ENCODE results near the gene ACAP2. TPM values are rescaled to one million over a fixed set of nuclear protein-coding genes. Genes with fewer than 3 reads are reported as not detected.

ACAP2 gene
- total and polyA plus RNA-seq, 2 donors, result 18.9 to 40.4 TPM

GRCh38 chr3:195240939-195241338, 201.9 kb downstream of the ACAP2 start:
- H3K4me3 ChIP-seq (ENCODE audit: low read length in 2 of 2), result no peak overlapping the region
- H3K27me3 ChIP-seq (ENCODE audit: control insufficient read depth in 2 of 2, insufficient read depth in 1 of 2, low read length in 1 of 2), result no peaks in the 10 kb centered on the region
- H3K4me1 ChIP-seq (ENCODE audit: control insufficient read depth in 2 of 2, insufficient read depth in 2 of 2, low read length in 2 of 2), result peaks cover 0 to 16% of the 10 kb centered on the region in 2 donors
- H3K27ac ChIP-seq (ENCODE audit: low read depth in 1 of 2, low read length in 1 of 2), result no peak overlapping the region
- H3K36me3 ChIP-seq (ENCODE audit: control insufficient read depth in 2 of 2, insufficient read depth in 2 of 2, low read length in 1 of 2), result peaks cover 0 to 11% of the 10 kb centered on the region in 2 donors
- 96% methylated on average over 6 of the region's 6 CpGs for WGBS
- H3K9me3 ChIP-seq (ENCODE audit: control insufficient read depth in 2 of 2, insufficient read depth in 1 of 2, low read length in 1 of 2), result peaks cover 1 to 13% of the 10 kb centered on the region in 2 donors
- no peak for DNase-seq (ENCODE audit: low read depth in 6 of 9, low spot score in 9 of 9)

DNA sequence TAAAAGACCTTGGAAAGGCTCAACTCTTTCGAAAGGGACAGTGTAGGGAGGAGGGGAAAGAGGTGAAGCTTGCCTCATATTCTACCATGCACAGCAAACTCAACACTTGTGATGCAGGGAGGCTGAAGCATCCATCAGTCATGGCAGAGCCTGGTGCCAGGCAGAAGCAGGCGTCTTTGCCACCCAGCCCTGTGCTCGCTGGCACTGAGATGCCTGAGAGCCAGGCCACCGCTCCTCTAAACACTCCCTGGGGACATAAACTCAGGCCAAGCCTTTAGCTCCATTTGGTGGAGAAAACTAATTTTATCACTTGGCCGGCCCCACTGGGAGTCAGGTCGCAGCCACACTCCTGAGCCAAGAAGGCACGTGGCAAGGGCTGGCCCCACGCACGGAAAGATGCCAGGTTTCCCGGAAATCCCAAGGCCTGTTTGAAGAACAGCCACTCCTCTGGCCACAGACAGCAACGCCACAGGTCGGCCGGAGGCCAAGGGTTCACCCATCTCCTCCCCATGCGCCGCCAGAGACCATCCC, 202.6 kb downstream of the ACAP2 start:
- Histone ChIP-seq H3K4me3 (ENCODE audit: low read length in 2 of 2) (no peak overlapping the region), H3K4me1 (ENCODE audit: control insufficient read depth in 2 of 2, insufficient read depth in 2 of 2, low read length in 2 of 2) (peaks cover 0 to 16% of the 10 kb centered on the region in 2 donors), H3K27me3 (ENCODE audit: control insufficient read depth in 2 of 2, insufficient read depth in 1 of 2, low read length in 1 of 2) (no peaks in the 10 kb centered on the region), H3K27ac (ENCODE audit: low read depth in 1 of 2, low read length in 1 of 2) (no peak overlapping the region), H3K36me3 (ENCODE audit: control insufficient read depth in 2 of 2, insufficient read depth in 2 of 2, low read length in 1 of 2) (peaks cover 0 to 11% of the 10 kb centered on the region in 2 donors), H3K9me3 (ENCODE audit: control insufficient read depth in 2 of 2, insufficient read depth in 1 of 2, low read length in 1 of 2) (peaks cover 1 to 13% of the 10 kb centered on the region in 2 donors)
- 97% methylated on average over 15 of the region's 15 CpGs for WGBS
- DNase-seq (ENCODE audit: low read depth in 6 of 9, low spot score in 9 of 9), result no peak

DNA sequence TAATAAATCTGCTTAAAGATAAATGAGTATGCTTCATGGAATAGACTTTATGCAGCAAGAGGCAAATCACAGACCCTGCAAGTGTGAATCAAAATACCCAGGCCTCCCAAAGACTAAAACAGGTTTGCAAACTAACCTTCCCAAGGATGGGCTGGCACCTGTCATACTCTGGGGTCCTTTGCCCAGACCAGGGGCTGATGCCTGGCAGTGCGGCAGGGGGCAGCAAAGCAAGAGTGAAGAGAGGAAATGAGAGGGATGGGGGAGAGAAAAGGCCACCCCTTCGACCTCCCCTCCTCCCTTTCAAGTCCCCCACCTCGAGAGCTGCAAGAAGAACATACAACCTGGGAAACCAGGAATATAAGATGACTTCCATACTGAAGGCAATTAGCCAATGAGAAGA, 203.7 kb downstream of the ACAP2 start:
- Histone ChIP-seq H3K27ac (ENCODE audit: low read depth in 1 of 2, low read length in 1 of 2) (no peak overlapping the region), H3K36me3 (ENCODE audit: control insufficient read depth in 2 of 2, insufficient read depth in 2 of 2, low read length in 1 of 2) (peaks cover 0 to 11% of the 10 kb centered on the region in 2 donors), H3K27me3 (ENCODE audit: control insufficient read depth in 2 of 2, insufficient read depth in 1 of 2, low read length in 1 of 2) (no peaks in the 10 kb centered on the region), H3K4me1 (ENCODE audit: control insufficient read depth in 2 of 2, insufficient read depth in 2 of 2, low read length in 2 of 2) (peaks cover 0 to 16% of the 10 kb centered on the region in 2 donors), H3K4me3 (ENCODE audit: low read length in 2 of 2) (no peak overlapping the region), H3K9me3 (ENCODE audit: control insufficient read depth in 2 of 2, insufficient read depth in 1 of 2, low read length in 1 of 2) (peaks cover 1 to 13% of the 10 kb centered on the region in 2 donors)
- 90% methylated on average over 3 of the region's 3 CpGs for WGBS
- no peak for DNase-seq (ENCODE audit: low read depth in 6 of 9, low spot score in 9 of 9)

- Histone ChIP-seq H3K27ac (ENCODE audit: low read depth in 1 of 2, low read length in 1 of 2) (no peak overlapping the region), H3K4me1 (ENCODE audit: control insufficient read depth in 2 of 2, insufficient read depth in 2 of 2, low read length in 2 of 2) (peaks cover 0 to 16% of the 10 kb centered on the region in 2 donors), H3K36me3 (ENCODE audit: control insufficient read depth in 2 of 2, insufficient read depth in 2 of 2, low read length in 1 of 2) (peaks cover 0 to 11% of the 10 kb centered on the region in 2 donors), H3K27me3 (ENCODE audit: control insufficient read depth in 2 of 2, insufficient read depth in 1 of 2, low read length in 1 of 2) (no peaks in the 10 kb centered on the region), H3K9me3 (ENCODE audit: control insufficient read depth in 2 of 2, insufficient read depth in 1 of 2, low read length in 1 of 2) (peaks cover 1 to 13% of the 10 kb centered on the region in 2 donors), H3K4me3 (ENCODE audit: low read length in 2 of 2) (no peak overlapping the region)
- no peak for DNase-seq (ENCODE audit: low read depth in 6 of 9, low spot score in 9 of 9)
- 75% methylated on average over 10 of the region's 10 CpGs for WGBS
Observed at GRCh38 chr3:195238586-195239118, 204.2 kb downstream of the ACAP2 start.

DNA sequence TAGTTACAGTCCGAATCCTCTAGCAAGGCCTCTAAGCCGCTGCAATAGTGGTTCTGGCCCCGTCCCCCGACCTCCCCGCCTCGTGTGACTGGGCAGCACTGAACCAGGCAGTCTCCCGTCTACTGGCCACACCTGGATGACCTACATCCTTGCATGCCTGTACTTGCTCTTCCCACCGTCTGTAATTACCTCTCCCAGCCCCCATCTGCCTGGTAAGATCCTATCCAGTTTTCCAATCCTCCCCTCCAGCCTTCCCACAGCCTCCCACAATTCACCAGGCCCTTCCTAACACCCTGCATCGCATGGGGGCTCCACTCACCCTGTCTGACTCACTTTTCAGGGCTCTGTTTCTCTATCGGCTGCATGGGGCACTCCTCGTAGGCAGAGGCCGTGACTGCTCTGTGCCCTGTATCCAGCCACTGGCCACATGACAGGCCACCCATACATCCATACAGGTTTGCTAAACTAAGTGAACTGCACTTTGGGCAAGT, 204.7 kb downstream of the ACAP2 start:
- Histone ChIP-seq H3K4me3 (ENCODE audit: low read length in 2 of 2) (no peak overlapping the region), H3K27ac (ENCODE audit: low read depth in 1 of 2, low read length in 1 of 2) (no peak overlapping the region), H3K9me3 (ENCODE audit: control insufficient read depth in 2 of 2, insufficient read depth in 1 of 2, low read length in 1 of 2) (peaks cover 1 to 13% of the 10 kb centered on the region in 2 donors), H3K36me3 (ENCODE audit: control insufficient read depth in 2 of 2, insufficient read depth in 2 of 2, low read length in 1 of 2) (peaks cover 0 to 11% of the 10 kb centered on the region in 2 donors), H3K4me1 (ENCODE audit: control insufficient read depth in 2 of 2, insufficient read depth in 2 of 2, low read length in 2 of 2) (peaks cover 0 to 16% of the 10 kb centered on the region in 2 donors), H3K27me3 (ENCODE audit: control insufficient read depth in 2 of 2, insufficient read depth in 1 of 2, low read length in 1 of 2) (no peaks in the 10 kb centered on the region)
- 97% methylated on average over 12 of the region's 12 CpGs for WGBS
- no peak for DNase-seq (ENCODE audit: low read depth in 6 of 9, low spot score in 9 of 9)

GRCh38 chr3:195236801-195237570, 205.8 kb downstream of the ACAP2 start:
- Histone ChIP-seq H3K4me3 (ENCODE audit: low read length in 2 of 2) (no peak overlapping the region), H3K4me1 (ENCODE audit: control insufficient read depth in 2 of 2, insufficient read depth in 2 of 2, low read length in 2 of 2) (peaks cover 0 to 16% of the 10 kb centered on the region in 2 donors), H3K27me3 (ENCODE audit: control insufficient read depth in 2 of 2, insufficient read depth in 1 of 2, low read length in 1 of 2) (no peaks in the 10 kb centered on the region), H3K36me3 (ENCODE audit: control insufficient read depth in 2 of 2, insufficient read depth in 2 of 2, low read length in 1 of 2) (peaks cover 0 to 11% of the 10 kb centered on the region in 2 donors), H3K9me3 (ENCODE audit: control insufficient read depth in 2 of 2, insufficient read depth in 1 of 2, low read length in 1 of 2) (peaks cover 1 to 13% of the 10 kb centered on the region in 2 donors), H3K27ac (ENCODE audit: low read depth in 1 of 2, low read length in 1 of 2) (no peak overlapping the region)
- DNase-seq (ENCODE audit: low read depth in 6 of 9, low spot score in 9 of 9), result no peak
- WGBS, result 97% methylated on average over 10 of the region's 10 CpGs

DNA sequence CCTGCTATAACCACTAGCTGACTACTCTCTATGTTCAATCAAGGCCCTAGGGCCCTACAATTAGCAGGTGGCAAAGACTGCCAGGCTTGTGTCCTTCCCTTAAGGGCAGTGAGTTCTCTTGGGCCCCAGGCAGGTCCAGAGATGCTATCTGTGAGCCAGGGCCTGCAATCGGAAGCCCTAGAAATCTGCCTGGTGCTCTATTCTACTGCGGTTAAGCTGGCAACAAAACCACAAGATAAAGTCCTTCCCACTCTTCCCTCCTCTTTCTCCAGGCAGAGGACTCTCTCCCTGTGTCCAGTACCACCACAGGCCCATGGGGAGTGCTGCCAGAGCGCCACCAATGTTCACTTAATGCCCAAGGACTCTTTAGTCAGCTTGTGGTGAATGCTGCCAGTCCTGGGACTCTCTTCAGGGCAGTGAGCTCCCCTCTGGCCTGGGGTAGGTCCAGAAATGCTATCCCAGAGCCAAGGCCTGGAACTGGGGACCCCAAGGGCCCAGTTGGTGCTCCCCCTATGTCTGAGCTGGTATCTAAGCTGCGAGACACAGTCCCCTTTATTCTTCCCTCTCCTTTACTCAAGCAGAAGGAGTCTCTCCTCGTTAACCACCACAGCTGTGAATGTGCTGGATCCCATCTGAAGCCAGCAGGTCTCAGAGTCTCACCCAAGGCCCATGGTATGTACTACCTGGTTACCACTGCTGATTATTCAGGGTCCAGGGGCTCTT, 206.6 kb downstream of the ACAP2 start:
- DNase-seq (ENCODE audit: low read depth in 6 of 9, low spot score in 9 of 9), result no peak
- H3K9me3 ChIP-seq (ENCODE audit: control insufficient read depth in 2 of 2, insufficient read depth in 1 of 2, low read length in 1 of 2), result peaks cover 1 to 13% of the 10 kb centered on the region in 2 donors
- no peak overlapping the region for H3K27ac ChIP-seq (ENCODE audit: low read depth in 1 of 2, low read length in 1 of 2)
- WGBS, result 99% methylated on average over 5 of the region's 5 CpGs
- H3K36me3 ChIP-seq (ENCODE audit: control insufficient read depth in 2 of 2, insufficient read depth in 2 of 2, low read length in 1 of 2), result peaks cover 0 to 11% of the 10 kb centered on the region in 2 donors
- peaks cover 0 to 16% of the 10 kb centered on the region in 2 donors for H3K4me1 ChIP-seq (ENCODE audit: control insufficient read depth in 2 of 2, insufficient read depth in 2 of 2, low read length in 2 of 2)
- no peaks in the 10 kb centered on the region for H3K27me3 ChIP-seq (ENCODE audit: control insufficient read depth in 2 of 2, insufficient read depth in 1 of 2, low read length in 1 of 2)
- no peak overlapping the region for H3K4me3 ChIP-seq (ENCODE audit: low read length in 2 of 2)

DNA sequence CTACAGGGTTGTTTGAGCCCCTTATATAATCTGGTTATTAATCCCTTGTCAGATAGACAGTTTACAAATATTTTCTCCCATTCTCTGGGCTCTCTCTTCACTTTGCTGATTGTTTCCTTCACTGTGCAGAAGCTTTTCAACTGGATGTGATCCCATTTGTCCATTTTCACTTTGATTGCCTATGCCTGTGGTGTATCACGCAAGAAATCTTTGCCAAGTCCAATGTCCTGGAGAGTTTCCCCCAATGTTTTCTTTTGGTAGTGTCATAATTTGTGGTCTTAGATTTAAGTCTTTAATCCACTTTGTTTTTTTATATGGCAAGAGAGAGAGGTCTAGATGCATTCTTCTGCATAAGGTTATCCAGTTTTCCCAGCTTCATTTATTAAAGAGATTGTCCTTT, 212.6 kb downstream of the ACAP2 start:
- H3K9me3 ChIP-seq (ENCODE audit: control insufficient read depth in 2 of 2, insufficient read depth in 1 of 2, low read length in 1 of 2), result no peaks in the 10 kb centered on the region
- DNase-seq (ENCODE audit: low read depth in 6 of 9, low spot score in 9 of 9), result no peak
- WGBS, result 99% methylated on average over 1 of the region's 1 CpG

More for the DNA sequence above, 212.6 kb downstream of the ACAP2 start:
- no peak overlapping the region for H3K4me3 ChIP-seq (ENCODE audit: low read length in 2 of 2)
- H3K27ac ChIP-seq (ENCODE audit: low read depth in 1 of 2, low read length in 1 of 2), result no peak overlapping the region
- H3K36me3 ChIP-seq (ENCODE audit: control insufficient read depth in 2 of 2, insufficient read depth in 2 of 2, low read length in 1 of 2), result peaks cover 0 to 10% of the 10 kb centered on the region in 2 donors
- no peaks in the 10 kb centered on the region for H3K27me3 ChIP-seq (ENCODE audit: control insufficient read depth in 2 of 2, insufficient read depth in 1 of 2, low read length in 1 of 2)
- H3K4me1 ChIP-seq (ENCODE audit: control insufficient read depth in 2 of 2, insufficient read depth in 2 of 2, low read length in 2 of 2), result peaks cover 2 to 19% of the 10 kb centered on the region in 2 donors
